Right ventricle myocardium inferior (tissue), 1 donor: ENCODE data around the gene SPOCD1. TPM values are rescaled to one million over a fixed set of nuclear protein-coding genes. Genes with fewer than 3 reads are reported as not detected.
A peak's percentile ranks its signal among the peaks of the same experiment; 100 is the strongest.
"Not testable (repeated sequence)": the region's sequence is repeated elsewhere in the genome, so short reads cannot be mapped to it uniquely, and the experiment has no call there.

Experiments
- ATAC-seq: fragments of 200-7000 bp; cut with Tn5 transposase; one replicate; pipeline ENCODE4 v1.9.1; 2020; ENCODE audit warnings: mild to moderate bottlenecking, moderate library complexity
- DNase-seq: peaks from one replicate; pipeline ENCODE4 v3.0.0; 2021; ENCODE audit errors: missing footprints
- intact Hi-C: fragments of 100-400 bp; cut with DNase I; formaldehyde crosslinking; loops from one replicate; pipeline ENCODE4 v1.11.0; 2022
- total RNA-seq: library from RNA; stranded (reverse); fragmentation: NEBNext Ultra II Directional; extraction: Animal tissue kit (Norgen Biotek cat#: 25700); gene quantifications from one replicate; pipeline ENCODE4 v1.2.1, GENCODE V29; 2021
- donor health status: DM: no; HTN: yes; CAD: no; lungs with severe emphysema.

SPOCD1 gene
- total RNA-seq, 1 donor from 2014 or later = not detected

DNA sequence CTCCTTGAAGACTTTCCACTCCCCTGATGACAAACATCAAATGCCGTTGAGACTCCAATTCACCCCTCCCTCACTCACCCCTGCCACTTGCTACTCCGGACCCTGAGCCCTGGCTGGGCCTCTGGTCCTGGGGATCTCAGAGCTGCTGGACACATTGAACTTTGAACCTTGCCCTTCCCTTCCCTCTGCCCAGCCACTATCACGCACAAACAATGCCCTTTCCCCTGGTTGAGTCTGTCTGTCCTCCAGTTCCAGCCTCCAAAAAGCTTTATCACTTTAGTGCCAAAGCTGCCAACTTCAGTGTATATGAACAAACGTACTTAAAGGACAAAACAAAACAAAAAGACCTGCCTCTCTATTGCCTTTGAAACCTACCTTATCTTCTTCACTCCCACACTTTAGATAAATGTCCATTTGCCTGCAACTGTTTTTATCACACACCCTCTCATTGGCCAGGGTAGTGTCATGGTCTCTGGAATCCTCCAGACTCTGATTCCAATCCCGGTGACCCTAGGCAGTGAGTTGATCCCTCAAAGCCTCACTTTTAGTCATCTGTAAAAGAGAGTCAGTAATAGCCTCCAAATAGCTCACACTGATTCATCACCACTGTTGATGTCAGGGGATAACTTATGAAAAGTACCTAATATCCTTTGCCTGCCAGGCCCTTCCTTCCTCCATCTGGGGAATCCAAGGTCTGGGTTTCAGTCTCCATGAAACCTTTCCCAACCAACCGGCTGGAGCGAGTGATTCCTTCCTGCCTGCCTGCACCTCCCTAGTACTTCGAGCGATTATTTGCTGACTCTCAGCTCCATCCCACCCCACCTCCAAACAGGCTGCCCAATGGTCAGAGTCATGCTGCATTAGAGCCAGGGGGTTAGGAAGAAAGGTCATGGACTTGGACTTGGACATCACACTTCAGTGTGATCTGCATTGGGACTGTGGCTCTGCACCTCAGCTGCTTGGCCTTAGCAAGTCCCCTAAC lies 15.9 kb upstream of the SPOCD1 start:
- DNase-seq = no peak
- no peak for ATAC-seq
- intact Hi-C loops = no loop called here

- intact Hi-C loops = no loop called here
- no peak for ATAC-seq
- DNase-seq = no peak
Measured at GRCh38 chr1:31830511-31830910, 14.7 kb upstream of the SPOCD1 start.

DNA sequence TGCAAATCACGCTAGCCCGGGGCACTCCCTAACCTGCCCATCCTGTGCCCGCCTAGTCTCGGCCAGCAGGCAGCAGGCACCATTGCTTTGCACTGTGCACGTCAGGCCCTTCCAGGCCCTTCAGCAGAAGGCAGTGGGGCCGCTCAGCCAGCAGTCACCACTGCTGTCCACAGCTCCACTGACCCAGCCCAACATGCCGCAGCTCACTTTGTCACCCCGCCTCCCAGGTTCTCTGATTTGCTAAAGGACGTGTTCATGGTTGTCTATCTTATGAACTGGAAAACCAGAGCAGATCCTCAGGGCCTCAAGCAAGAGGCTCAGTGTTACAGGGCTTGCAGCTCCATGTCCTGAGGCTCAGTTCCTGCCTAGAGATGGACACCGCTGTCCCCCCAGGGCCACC lies 14.2 kb upstream of the SPOCD1 start:
- intact Hi-C loops = no loop called here
- DNase-seq (no peak), ATAC-seq (no peak)

DNA sequence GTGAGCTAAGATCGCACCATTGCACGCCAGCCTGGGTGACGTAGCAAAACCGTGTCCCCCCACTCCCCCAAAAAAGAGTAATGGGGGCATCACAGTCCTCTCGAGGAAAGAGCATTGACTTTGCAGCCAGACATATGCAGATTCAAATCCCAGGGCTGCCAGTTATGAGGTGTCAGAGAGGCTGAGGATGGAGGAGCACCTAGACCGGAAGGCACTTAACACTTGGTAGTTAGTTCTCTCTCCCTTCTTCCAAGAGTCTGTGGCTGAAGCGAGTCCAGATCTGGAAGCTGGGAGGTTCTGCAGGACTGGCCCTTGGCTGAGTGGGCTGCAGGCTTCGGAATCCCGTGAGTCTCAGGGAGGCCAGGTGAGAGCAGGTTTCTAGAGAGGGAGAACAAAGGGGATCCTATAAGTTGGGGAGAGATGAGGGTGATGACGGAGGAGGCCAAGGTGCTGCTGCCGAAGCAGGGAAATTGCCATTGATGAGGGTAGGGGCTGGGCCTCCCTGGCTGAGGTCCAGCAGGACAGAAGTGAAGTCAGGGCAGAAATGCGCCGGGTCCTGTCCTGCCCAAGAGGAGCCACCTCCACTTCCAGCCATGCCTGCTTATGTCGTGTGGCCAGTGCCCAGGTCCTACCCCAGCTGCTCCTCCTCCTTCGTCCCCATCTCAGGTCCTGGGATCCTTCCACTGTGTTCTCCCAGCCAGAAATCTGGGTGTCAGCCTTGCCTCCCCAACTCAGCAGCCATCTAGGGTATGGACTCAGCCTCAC lies 13.3 kb upstream of the SPOCD1 start:
- DNase-seq (no peak), ATAC-seq (no peak)
- intact Hi-C loops = no loop called here

DNA sequence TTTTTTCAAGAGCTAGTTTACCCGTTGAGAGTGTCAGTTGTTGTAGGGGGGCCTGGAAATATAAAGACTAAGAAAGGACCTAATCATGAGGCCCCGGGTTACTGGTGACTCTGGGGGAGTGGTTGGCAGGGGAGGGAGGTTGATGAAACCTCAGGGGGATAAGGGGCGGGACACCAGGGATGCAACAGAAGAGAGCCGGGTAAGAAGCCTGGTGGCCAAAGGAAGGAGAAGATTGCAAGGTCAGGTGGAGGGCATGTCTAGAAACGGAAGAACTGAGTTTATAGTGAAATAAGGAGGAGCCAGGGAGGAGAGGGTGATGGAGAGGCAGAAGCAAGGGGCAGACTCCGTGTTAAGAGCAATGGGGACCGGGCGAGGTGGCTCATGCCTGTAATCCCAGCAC lies 12.5 kb upstream of the SPOCD1 start:
- ATAC-seq = no peak
- intact Hi-C loops = no loop called here
- no peak for DNase-seq

GRCh38 chr1:31823780-31824179 lies 8.0 kb upstream of the SPOCD1 start:
- DNase-seq (no peak), ATAC-seq (no peak)
- intact Hi-C loops = no loop called here

GRCh38 chr1:31822766-31823165 lies 6.9 kb upstream of the SPOCD1 start:
- no peak for ATAC-seq
- intact Hi-C loops = no loop called here
- DNase-seq = no peak

DNA sequence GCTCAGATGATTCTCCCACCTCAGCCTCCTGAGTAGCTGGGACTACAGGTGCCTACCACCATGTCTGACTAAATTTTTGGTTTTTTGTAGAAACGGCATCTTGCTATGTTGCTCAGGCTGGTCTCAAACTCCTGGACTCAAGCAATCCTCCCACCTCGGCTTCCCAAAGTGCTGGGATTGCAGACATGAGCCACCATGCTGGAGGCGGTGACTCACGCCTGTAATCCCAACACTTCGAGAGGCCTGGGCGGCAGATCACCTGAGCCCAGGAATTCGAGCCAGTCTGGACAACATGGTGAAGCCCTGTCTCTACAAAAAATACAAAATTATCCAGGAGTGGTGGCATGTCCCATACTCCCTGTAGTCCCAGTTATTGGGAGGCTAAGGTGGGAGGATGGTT lies 4.4 kb upstream of the SPOCD1 start:
- intact Hi-C loops, ATAC-seq, DNase-seq: not testable (repeated sequence)

DNA sequence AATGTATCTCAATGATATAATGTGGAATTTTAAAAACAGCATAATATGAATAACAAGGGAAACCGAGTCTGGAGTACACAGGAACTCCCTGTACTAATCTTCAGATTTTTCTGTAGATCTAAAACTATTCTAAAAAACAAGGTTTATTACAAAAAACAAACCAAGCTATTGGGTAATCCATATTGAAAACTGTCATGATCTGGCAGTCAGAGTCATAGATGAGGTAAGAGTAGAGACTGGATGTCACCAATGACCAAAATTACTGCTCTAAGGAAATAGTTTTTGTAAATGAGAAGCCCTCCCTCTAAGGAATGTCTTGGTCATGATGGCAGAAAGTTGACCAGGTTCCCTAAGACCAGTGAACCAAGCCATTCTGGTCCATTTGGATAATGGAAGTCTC lies 2.4 kb upstream of the SPOCD1 start:
- DNase-seq (no peak), ATAC-seq (no peak)
- intact Hi-C loops = loop anchor here (5.0 kb wide), 1 partner anchor 144 kb away; no protein-coding TSS in a partner anchor

- ATAC-seq, DNase-seq: not testable (repeated sequence)
- intact Hi-C loops = loop anchor here (5.0 kb wide), 1 partner anchor 145 kb away; no protein-coding TSS in a partner anchor
Measured at GRCh38 chr1:31816947-31817346, 1.1 kb upstream of the SPOCD1 start.

GRCh38 chr1:31816501-31816900 lies 679 bp upstream of the SPOCD1 start:
- intact Hi-C loops = loop anchor here (5.0 kb wide), 1 partner anchor 146 kb away; no protein-coding TSS in a partner anchor
- not testable (repeated sequence) for DNase-seq, ATAC-seq

GRCh38 chr1:31815307-31815645 lies 546 bp downstream of the SPOCD1 start:
- intact Hi-C loops = loop anchor here (5.0 kb wide), 1 partner anchor 147 kb away; no protein-coding TSS in a partner anchor
- no peak for DNase-seq
- no peak for ATAC-seq

GRCh38 chr1:31814631-31815306 lies 1.1 kb downstream of the SPOCD1 start:
- intact Hi-C loops = loop anchor here (5.0 kb wide), 1 partner anchor 148 kb away; no protein-coding TSS in a partner anchor
- DNase-seq (no peak), ATAC-seq (no peak)

DNA sequence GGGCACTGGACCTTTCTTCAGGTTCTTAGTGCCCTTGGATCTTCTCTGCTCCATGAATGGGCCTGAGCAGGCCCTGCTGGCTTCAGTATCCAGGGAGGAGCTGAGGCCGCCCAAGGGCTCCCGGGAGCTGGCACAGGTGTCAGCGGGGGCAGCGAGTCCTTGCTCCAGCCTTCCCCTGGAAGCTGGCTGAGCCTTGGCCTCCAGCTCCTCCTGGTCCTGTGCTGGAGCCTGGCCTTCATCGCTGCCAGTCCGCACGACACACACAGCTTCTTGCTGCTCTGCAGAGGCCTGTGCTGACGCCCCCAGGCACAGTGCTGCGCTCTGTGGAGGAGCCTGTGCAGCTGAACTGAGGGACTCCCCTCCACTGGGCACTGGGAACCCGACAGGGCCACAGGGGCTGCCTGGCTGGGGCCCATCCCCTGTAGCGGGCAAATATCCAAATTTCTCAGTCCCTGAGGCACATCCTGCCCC lies 1.7 kb downstream of the SPOCD1 start:
- ATAC-seq (no peak), DNase-seq (no peak)
- intact Hi-C loops = no loop called here

- intact Hi-C loops = no loop called here
- DNase-seq = no peak
- no peak for ATAC-seq
Measured at GRCh38 chr1:31812158-31812829, 3.5 kb downstream of the SPOCD1 start.

- no peak for ATAC-seq
- DNase-seq = no peak
- intact Hi-C loops = no loop called here
Measured at GRCh38 chr1:31811605-31812004, 4.2 kb downstream of the SPOCD1 start.

GRCh38 chr1:31809698-31810097 lies 6.1 kb downstream of the SPOCD1 start:
- peak; percentile 10 for ATAC-seq
- intact Hi-C loops = no loop called here
- no peak for DNase-seq

DNA sequence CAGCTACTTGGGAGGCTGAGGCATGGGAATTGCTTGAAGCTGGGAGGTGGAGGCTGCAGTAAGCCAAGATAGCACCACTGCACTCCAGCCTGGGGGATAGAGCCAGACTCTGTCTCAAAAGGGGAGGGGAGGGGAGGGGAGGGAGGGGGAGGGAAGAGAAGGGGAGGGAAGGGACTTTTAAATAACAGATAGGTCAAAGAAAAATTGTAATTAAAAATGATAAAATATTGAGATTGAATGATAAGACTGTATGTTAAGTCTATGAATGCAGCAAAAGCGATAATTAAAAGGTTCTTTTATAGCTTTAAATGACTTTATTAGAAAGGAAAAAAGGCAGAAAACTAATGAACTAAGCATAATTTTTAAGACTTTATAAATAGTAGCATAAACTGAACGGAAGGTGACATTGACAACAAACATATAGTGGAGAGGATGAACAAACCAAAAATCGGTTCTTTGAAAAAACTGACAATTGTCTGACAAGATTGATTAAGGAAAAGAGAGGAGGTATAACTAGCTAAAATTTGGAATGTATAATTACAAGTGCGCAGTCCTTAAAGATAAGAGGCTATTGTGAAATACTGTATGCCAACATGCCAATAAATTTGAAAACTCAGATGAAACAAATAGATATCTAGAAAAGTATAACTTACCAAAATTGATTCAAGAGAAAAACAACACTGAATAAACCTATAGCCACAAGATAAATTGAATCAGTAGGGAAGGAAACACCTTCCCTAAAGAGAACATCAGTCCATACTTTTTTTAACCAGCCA lies 8.4 kb downstream of the SPOCD1 start:
- DNase-seq = no peak
- no peak for ATAC-seq
- intact Hi-C loops = no loop called here
